C4-2B (cell line): ENCODE results near the gene JMJD8.

Experiments
- CTCF ChIP-seq: fragments of 450-650 bp; conservative IDR thresholded peaks from 2 replicates; pipeline ENCODE4 v1.5.1; 2017; ENCODE audit warnings: mild to moderate bottlenecking
- ZFX ChIP-seq: fragments of 450-650 bp; IDR thresholded peaks from 2 replicates; pipeline ENCODE4 v1.6.1; 2017

- TF ChIP-seq CTCF = peak; percentile 84
- TF ChIP-seq ZFX = no peak
Measured at GRCh38 chr16:660459-661183, 23.5 kb downstream of the JMJD8 start.
